Suprapubic skin (tissue), 4 donors: ENCODE data around the gene PGC. TPM values are rescaled to one million over a fixed set of nuclear protein-coding genes. Genes with fewer than 3 reads are reported as not detected.

Experiments
- DNase-seq, 2 donors: peaks; one replicate each; pipeline ENCODE4 v3.0.0-alpha.2; 2019; ENCODE audit warnings: low spot score in 2 of 2
- H3K27ac ChIP-seq: fragments of 200-600 bp; sonication (generic); one replicate; pipeline ENCODE4 v1.5.1; 2019
- H3K27me3 ChIP-seq: fragments of 200-600 bp; sonication (generic); one replicate; pipeline ENCODE4 v1.5.1; 2019
- H3K36me3 ChIP-seq: fragments of 200-600 bp; sonication (generic); one replicate; pipeline ENCODE4 v1.5.1; 2019
- H3K4me1 ChIP-seq: fragments of 200-600 bp; sonication (generic); one replicate; pipeline ENCODE4 v1.5.1; 2019
- H3K4me3 ChIP-seq: fragments of 200-600 bp; sonication (generic); one replicate; pipeline ENCODE4 v1.5.1; 2019; ENCODE audit warnings: mild to moderate bottlenecking
- H3K9me3 ChIP-seq: fragments of 200-600 bp; sonication (generic); one replicate; pipeline ENCODE4 v1.5.1; 2019
- EP300 ChIP-seq: sonication (generic); formaldehyde crosslinking; IDR thresholded peaks from one replicate; pipeline ENCODE4 v1.6.1; 2017; ENCODE audit warnings: antibody characterized with exemption
- POLR2A ChIP-seq, 2 donors: fragments of 450-650 bp; IDR thresholded peaks; one replicate each; pipeline ENCODE4 v1.6.1; 2017; ENCODE audit warnings: antibody characterized with exemption in 2 of 2, mild to moderate bottlenecking in 2 of 2, moderate library complexity in 2 of 2
- POLR2AphosphoS5 ChIP-seq, 3 donors: sonication (generic); formaldehyde crosslinking; IDR thresholded peaks; one replicate each; pipeline ENCODE4 v1.6.1; 2017; ENCODE audit warnings: antibody characterized with exemption in 3 of 3
- WGBS: methylation state at CpG from one replicate; pipeline ENCODE4 v1.1.5; 2018; 5-methylcytosine and 5-hydroxymethylcytosine counted together
- total RNA-seq, 4 donors: library from RNA; depleted of rRNA; stranded (reverse); fragments of >200 nt; gene quantifications; one replicate each; pipeline ENCODE4 v1.1.0, GENCODE V29; 2016
- TF ChIP-seq, protein P1 (sequence below), 2 donors: fragments of 200-600 bp in 1 of 2; fragments of 450-650 bp in 1 of 2; sonication (generic) in 1 of 2; IDR thresholded peaks; one replicate each; pipeline ENCODE4 v1.5.1; 2016 to 2019; ENCODE audit warnings: antibody characterized with exemption in 2 of 2, mild to moderate bottlenecking in 1 of 2, moderate library complexity in 1 of 2

The PGC gene
- total RNA-seq, 4 donors from 2014 or later, result not detected

- no peaks in the 10 kb centered on the region for H3K36me3 ChIP-seq
- no peak overlapping the region for H3K4me3 ChIP-seq
- peaks cover 63% of the 10 kb centered on the region for H3K4me1 ChIP-seq
- H3K27me3 ChIP-seq, result no peaks in the 10 kb centered on the region
- H3K27ac ChIP-seq, result no peak overlapping the region
- no peaks in the 10 kb centered on the region for H3K9me3 ChIP-seq
- 83% methylated on average over 7 of the region's 7 CpGs for WGBS
- DNase-seq, result no peak
- TF ChIP-seq EP300 (no peak), POLR2A (IDR thresholded peaks at IDR 0.05) (no peak), POLR2AphosphoS5 (IDR thresholded peaks at IDR 0.05) (no peak)
- TF ChIP-seq, protein P1, sequence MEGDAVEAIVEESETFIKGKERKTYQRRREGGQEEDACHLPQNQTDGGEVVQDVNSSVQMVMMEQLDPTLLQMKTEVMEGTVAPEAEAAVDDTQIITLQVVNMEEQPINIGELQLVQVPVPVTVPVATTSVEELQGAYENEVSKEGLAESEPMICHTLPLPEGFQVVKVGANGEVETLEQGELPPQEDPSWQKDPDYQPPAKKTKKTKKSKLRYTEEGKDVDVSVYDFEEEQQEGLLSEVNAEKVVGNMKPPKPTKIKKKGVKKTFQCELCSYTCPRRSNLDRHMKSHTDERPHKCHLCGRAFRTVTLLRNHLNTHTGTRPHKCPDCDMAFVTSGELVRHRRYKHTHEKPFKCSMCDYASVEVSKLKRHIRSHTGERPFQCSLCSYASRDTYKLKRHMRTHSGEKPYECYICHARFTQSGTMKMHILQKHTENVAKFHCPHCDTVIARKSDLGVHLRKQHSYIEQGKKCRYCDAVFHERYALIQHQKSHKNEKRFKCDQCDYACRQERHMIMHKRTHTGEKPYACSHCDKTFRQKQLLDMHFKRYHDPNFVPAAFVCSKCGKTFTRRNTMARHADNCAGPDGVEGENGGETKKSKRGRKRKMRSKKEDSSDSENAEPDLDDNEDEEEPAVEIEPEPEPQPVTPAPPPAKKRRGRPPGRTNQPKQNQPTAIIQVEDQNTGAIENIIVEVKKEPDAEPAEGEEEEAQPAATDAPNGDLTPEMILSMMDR (IDR thresholded peaks at IDR 0.05), result no peak
These were observed 27.5 kb downstream of the PGC start for GRCh38 chr6:41719436-41720261.

DNA sequence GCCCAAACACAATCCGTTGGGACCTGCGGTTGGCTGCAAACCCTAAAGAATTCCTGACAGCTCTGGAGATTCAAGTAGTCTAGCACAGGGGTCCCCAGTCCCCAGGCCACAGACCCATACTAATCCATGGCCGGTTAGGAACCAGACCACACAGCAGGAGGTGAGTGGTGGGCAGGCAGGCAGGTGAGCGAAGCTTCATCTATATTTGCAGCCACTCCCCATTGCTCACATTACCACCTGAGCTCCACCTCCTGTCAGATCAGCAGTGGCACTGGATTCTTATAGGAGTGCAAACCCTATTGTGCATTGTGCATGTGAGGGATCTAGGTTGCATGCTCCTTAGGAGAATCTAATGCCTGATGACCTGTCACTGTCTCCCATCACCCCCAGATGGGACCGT, 28.4 kb downstream of the PGC start:
- H3K27ac ChIP-seq, result no peak overlapping the region
- TF ChIP-seq POLR2AphosphoS5 (IDR thresholded peaks at IDR 0.05) (no peak), EP300 (no peak), POLR2A (IDR thresholded peaks at IDR 0.05) (no peak)
- TF ChIP-seq, protein P1 (IDR thresholded peaks at IDR 0.05), result no peak
- DNase-seq, result no peak
- no peaks in the 10 kb centered on the region for H3K27me3 ChIP-seq
- no peaks in the 10 kb centered on the region for H3K9me3 ChIP-seq
- no peak overlapping the region for H3K4me3 ChIP-seq
- WGBS, result 51% methylated on average over 5 of the region's 5 CpGs
- H3K36me3 ChIP-seq, result no peaks in the 10 kb centered on the region
- peaks cover 63% of the 10 kb centered on the region for H3K4me1 ChIP-seq

- no peaks in the 10 kb centered on the region for H3K27me3 ChIP-seq
- H3K27ac ChIP-seq, result no peak overlapping the region
These were observed 29.8 kb downstream of the PGC start for GRCh38 chr6:41717392-41717736.

GRCh38 chr6:41716516-41717391, 30.4 kb downstream of the PGC start:
- Histone ChIP-seq H3K9me3 (no peaks in the 10 kb centered on the region), H3K27ac (no peak overlapping the region), H3K36me3 (no peaks in the 10 kb centered on the region), H3K4me3 (no peak overlapping the region), H3K27me3 (no peaks in the 10 kb centered on the region), H3K4me1 (peaks cover 72% of the 10 kb centered on the region)
- TF ChIP-seq POLR2AphosphoS5 (IDR thresholded peaks at IDR 0.05), result no peak
- no peak for DNase-seq
- 89% methylated on average over 11 of the region's 11 CpGs for whole genome bisulfite sequencing

More at GRCh38 chr6:41717392-41717736, 29.8 kb downstream of the PGC start:
- 94% methylated on average over 1 of the region's 1 CpG for WGBS
- Histone ChIP-seq H3K4me3 (no peak overlapping the region), H3K9me3 (no peaks in the 10 kb centered on the region), H3K36me3 (no peaks in the 10 kb centered on the region), H3K4me1 (peaks cover 66% of the 10 kb centered on the region)
- DNase-seq, result no peak
- TF ChIP-seq POLR2A (IDR thresholded peaks at IDR 0.05) (no peak), POLR2AphosphoS5 (IDR thresholded peaks at IDR 0.05) (no peak)

DNA sequence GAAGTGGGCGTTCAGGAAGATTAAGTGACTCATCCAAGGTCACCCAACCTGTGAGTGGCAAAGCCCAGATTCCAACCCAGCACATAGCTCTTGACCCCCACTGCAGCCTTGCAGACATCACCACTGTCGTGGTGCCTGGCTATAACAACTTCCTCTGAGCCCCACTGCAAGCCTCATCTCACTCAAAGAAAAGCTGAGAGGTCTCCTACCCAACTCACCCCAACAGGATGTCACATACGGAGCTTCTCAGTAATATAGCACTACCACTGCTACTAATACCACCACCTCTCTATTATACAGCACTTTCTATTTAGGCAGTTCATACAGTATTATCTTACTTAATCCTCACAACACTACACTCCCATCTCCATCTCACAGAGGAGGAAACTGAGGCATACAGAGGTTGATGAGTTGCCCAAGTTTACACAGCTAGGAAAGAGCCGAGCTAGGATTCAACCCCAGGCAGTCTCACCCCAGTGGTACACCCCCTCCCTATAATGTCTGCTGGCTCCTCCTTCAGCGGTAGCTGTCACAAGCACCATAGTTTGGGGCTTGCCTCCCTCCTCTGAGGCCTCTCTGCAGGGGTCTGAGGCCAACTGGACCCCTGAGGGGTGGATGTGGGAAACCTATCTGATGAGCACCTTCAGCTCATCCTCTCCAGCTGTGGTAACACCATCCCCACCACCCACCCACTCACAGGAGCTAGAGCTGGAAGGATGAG, 31.2 kb downstream of the PGC start:
- Histone ChIP-seq H3K27me3 (no peaks in the 10 kb centered on the region), H3K27ac (no peak overlapping the region)

More for the DNA sequence above, 31.2 kb downstream of the PGC start:
- Histone ChIP-seq H3K4me3 (no peak overlapping the region), H3K9me3 (no peaks in the 10 kb centered on the region), H3K36me3 (no peaks in the 10 kb centered on the region), H3K4me1 (peaks cover 80% of the 10 kb centered on the region)
- TF ChIP-seq POLR2AphosphoS5 (IDR thresholded peaks at IDR 0.05), result no peak
- TF ChIP-seq EP300, result no peak
- TF ChIP-seq, protein P1 (IDR thresholded peaks at IDR 0.05), result no peak
- no peak for TF ChIP-seq POLR2A (IDR thresholded peaks at IDR 0.05)
- 86% methylated on average over 5 of the region's 5 CpGs for WGBS
- no peak for DNase-seq
